T1000 (cell line): Measurements from ENCODE around the gene APOL2.
"Not testable (repeated sequence)": the region's sequence is repeated elsewhere in the genome, so short reads cannot be mapped to it uniquely, and the experiment has no call there.

ENCODE experiments used
- DNase-seq: peaks from one replicate; lab custom pipeline; 2025; ENCODE audit warnings: mixed read lengths; lab: John Stamatoyannopoulos, UW

Gene APOL2

GRCh38 chr22:36243986-36244385 lies 4.7 kb upstream of the APOL2 start:
- DNase-seq, result no peak

DNA sequence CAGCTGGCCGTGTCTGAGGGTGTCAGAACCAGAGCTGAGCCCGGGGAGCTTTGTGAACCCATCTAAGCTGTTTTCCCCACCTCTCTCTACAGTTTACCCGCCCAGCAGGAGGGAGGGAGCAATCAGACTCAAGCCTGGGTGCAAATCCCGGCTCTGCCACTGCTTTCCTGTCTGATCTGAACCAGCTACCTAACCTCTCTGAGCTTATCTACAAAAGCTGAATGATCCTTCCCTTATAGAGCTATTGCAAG lies 252 bp downstream of the APOL2 start:
- DNase-seq, result no peak

DNA sequence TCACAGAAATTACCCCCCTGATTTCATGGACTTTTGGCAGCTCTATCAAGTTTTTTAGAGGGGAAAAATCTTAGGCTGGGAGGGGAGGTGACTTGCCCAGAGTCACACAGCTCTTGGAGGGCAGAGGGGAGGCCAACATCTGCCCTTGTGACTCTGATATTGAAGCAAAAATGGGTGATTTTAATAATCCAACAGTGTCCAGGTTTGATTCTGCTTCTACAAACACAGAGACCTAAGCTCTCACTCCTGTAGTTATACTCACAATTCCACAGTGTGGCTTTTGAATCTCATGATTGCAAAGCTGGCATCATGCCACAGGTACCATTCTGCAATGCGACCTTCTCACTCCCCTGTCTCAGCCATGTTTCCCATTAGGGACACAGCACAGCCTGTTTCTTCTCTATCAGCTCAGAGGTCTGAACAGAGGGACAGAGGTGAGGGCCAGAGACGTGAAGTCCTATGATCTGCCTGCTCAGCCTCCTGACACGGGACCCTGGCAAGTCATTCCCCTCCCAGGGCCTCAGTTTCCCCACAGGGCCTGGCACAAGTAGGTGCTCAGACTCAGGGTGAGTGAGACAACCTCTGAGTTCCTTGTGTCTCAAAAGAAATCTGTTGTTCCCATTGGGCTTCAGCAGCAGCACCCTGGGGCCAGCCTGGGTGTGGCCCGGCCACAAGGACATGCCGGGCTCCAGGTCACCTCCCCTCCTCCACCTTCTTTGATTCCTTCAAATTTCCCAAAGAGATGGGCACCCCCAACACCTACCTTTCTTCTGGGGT lies 766 bp downstream of the APOL2 start:
- no peak for DNase-seq

DNA sequence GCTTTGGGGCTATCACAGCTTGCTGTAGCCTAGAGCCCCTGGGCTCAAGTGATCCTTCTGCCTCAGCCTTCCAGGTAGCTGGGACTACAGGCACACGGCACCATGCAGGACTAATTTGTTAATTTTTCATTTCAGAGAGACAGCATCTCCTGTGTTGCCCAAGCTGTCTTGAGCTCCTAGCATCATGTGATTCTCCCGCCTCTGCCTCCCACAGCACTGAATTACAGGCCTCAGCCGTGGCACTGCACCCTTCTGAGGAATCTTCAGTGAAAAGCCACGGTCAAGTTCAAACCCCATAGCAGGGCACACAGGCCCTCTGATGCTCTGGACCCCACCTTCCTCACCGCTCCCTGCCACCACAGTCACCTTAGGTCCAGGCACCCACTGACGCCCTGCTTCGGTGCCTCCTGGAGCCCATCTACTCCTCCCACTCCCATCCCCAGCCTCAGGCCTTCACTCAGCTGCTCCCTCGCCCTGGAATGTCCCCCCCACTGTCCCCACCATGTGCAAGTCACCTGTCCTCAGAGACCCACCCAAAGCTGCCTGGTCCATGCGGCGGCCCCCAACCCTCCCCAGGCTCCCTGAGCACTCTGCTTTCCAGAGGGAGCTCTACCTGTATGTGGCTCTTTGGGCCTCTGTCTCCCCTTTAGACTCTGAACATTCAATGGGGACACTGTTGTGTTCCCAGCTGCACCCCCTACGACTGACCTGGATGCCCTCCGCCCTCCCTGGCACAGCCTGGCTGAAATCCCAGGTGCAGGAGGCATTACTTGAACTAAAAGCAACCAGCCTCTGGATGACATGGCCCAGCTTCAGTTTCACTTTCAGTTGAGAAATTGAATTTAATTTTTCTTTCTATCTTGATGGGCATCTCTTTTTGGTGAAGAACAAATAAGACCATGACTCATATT lies 1.6 kb downstream of the APOL2 start:
- no peak for DNase-seq

DNA sequence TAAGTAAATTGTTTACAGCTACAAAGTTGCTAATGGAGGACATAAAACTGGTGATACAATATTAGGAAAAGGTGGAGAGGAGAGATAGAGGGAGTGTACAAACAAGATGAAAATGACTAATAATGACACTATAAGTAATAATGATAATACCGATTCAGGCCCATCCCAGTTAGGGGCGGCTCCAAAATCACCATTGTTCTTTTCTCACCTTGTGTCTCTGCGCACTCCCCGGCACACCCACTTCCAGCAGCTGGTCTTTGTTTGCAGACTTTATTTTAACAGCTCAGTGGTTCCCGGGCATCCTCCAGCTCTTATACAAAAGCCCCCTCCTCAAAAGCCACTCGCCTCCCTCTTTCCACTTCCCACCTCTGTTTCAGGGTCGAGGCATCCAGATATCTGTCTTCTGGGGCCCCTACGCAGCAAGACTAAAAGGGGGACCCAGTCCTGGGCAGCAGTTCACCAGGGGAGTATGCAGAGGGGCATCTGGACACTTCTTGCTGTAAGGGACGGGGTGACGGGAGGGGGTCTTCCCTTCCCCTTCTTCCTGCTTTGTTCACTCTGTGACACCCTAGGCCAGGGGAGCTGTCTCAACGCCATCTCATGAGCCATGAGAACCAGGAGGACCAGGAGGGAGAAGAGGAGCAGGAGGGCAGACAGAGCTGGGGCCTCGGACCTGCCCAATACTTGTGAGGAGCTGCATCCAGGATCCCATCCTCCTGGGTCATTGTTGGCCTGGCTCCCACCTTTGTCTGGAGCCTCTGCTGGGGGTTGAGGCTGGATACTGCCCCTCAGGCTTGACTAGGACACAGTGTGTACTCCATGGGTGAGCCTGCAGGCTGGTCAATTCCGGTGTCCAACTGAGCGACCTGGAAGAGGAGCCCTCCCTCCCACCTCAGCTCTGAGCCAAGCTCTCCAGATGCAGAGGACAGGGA lies 2.7 kb downstream of the APOL2 start:
- no peak for DNase-seq

GRCh38 chr22:36235585-36235984 lies 3.7 kb downstream of the APOL2 start:
- DNase-seq, result no peak

DNA sequence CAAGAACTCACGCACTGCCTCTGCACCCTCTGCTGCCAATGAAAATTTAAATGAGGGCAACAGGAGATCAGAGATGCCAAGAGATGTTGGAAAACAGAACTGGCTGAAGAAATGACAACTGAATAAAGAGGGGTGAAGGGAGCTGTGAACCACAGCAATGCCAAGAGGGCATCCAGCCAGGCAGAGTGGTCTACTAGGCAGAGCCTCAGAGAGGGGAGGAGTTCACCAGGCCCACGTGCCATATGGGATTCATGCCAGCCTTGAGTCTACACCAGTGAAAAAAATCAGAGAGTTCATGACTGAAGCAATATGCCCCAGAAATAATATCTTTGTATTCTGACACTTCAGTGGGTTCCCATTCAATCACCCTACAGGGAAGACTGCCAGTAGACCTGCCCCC lies 4.4 kb downstream of the APOL2 start:
- DNase-seq, result no peak

GRCh38 chr22:36234213-36234612 lies 5.1 kb downstream of the APOL2 start:
- DNase-seq, result no peak

DNA sequence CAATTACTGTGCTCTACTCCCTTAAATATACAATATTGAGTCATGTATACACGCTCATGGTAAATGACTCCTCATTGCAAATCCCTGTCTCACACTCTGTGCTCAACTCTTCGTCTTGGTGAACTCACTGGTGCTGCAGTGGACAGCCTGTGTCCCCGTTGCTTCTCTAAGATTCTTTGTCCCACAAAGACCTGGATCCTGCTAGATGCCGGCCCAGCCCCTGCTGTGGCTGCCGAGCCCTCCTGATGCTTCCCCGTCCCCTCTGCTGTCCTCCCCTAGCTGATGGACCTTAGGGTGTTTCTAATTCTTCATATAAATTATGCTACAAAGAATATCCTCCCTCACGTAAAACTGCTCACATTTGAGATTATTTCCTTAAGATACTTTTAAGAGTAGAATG lies 5.5 kb downstream of the APOL2 start:
- DNase-seq, result no peak

DNA sequence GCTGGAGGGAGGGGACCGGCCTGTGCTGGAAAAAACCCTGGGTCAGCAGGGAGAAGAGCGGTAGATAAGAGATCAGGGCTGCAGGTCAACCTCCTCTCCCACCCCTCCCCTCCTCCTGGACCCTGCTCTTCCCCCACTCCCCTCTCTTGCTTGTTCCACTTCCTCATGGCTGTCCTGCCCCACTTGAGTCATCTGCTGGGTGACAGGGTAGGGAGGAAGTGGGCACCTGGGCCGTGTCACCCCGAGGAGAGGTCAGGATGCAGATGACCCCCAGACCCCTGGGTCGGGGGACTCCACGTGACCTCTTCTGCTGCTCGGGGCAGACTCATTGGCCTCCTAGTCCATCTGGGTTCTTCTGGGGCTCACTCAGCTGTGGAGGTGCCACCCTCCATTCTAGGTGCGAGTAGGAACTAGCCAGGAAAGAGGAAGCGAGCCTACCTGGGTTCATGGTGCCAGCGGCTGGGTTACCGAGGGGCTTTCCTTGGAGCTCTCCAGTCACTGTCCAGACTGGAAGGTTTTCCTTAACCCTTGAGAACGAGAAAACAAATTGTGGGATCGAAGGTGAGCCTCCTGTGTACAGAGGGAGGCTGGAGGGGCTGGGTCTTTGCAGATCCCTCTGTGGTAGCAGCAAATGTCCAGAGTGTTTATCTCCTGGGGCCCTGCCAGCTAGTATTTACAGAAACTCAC lies 6.5 kb downstream of the APOL2 start:
- no peak for DNase-seq

DNA sequence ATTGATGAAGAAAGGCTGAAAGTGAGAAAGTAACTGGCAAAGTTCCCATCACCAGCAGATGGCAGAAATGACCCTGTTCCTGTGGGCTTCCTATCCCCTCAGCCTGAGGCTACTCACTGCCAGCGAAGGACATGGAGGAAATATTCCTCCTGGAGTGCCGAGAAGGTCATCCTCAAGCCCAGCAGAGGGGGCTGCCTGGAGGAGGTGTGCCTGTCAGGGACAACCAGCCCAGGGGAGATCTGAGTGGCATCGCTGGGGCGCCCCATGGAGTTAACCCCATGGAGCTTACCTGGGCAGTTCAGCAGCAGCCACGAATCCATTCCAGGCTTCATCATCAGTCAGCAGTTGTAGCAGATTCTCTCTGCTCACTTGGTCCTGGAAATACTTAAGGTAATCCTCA lies 8.3 kb downstream of the APOL2 start:
- DNase-seq, result not testable (repeated sequence)

DNA sequence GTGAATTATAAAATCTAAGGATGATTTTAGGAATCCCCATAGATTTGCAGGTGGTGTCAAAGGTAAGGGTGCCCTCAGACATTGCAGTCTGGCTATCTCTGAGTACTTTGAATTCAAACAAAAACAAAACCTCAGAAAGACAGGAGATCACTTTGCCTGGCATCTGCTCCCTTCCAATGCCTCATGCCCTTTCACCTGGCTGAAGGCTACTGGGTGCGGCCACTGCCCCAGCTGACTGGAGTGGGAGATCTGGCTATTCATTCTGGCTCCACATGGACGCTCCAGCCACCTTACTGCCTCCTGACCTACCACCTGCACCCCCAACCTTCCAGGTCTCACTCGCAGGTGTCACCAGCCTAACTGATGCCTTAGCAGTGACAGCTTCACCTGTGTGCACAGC lies 9.7 kb downstream of the APOL2 start:
- DNase-seq, result not testable (repeated sequence)

DNA sequence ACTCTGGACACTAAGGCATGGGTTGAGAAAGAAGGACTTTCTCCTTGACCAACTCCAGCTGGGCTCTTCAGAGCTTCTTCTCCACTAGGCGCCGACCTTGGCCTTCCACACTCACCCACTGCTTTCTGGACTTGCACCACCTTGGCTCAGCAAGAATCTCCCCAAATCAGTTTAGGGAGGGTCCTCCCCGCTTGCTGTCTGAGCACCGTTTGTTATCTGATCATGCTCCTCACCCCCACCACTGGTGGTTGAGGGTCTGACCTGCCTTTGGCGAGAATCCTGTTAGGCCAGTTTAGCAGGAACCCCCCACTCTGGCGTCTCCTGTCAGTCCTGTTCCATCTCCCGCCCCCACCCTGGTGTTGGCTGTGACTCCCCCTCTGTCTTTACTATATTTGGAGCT lies 10.4 kb downstream of the APOL2 start:
- no peak for DNase-seq

DNA sequence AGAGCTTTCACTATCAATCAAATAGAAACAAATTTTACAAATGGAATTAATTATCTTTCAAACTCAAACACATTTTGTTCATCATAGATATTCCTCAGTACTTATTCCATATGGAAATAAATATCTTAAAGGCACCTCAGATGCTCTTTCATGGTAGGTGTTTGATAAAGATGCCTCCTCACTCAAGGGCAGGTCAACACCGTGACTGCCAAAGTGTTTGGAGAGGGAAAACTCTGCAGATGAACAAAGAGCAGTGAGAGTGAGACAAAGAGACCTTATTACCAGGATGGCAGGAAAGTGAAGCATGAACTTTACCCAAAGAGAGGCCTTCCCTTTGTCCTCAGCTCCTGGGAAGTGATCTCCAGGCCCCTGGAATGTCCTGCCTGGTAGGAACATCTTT lies 11.0 kb downstream of the APOL2 start:
- DNase-seq, result not testable (repeated sequence)

- DNase-seq, result no peak
These were observed 11.5 kb downstream of the APOL2 start for GRCh38 chr22:36227806-36228205.

GRCh38 chr22:36227396-36227795 lies 11.9 kb downstream of the APOL2 start:
- no peak for DNase-seq

DNA sequence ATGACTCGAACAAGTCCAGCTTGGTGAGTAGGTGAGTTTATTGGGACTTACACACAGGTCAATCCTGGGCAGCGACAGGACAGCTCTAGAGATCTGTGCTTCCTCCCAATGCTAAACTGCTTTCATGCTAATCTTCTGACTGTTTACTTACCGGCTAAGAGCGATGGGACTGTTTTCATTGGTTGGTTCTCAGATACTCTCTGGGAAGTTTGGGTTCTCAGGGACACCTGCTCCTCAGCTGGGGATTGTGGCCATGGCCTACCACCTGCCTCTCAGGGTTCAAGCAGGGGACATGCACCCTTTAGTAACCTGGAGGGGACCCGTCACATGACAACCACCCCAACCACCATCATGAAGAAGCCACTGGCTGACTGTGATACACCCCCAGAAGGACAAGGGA lies 13.1 kb downstream of the APOL2 start:
- DNase-seq, result no peak

GRCh38 chr22:36225333-36225922 lies 13.9 kb downstream of the APOL2 start:
- no peak for DNase-seq

DNA sequence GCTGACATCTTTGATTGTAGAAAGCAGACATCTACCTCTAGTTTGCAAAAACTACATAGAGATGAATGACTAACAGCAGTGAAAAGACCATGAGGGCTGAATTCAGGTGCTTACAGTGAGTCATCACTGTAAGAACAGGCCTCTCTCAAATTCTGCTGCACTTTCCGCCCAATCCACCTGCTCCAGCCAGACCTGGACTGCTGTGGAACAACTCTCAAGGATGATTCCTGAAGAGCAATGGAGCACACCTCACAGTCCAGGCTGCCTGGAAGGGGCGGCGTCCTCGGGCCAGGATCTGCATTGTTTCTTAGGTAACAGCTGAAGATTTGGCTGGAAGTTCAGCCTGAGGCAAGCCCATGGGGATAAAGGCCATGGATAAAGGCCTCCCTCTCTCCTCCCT lies 15.1 kb downstream of the APOL2 start:
- no peak for DNase-seq

DNA sequence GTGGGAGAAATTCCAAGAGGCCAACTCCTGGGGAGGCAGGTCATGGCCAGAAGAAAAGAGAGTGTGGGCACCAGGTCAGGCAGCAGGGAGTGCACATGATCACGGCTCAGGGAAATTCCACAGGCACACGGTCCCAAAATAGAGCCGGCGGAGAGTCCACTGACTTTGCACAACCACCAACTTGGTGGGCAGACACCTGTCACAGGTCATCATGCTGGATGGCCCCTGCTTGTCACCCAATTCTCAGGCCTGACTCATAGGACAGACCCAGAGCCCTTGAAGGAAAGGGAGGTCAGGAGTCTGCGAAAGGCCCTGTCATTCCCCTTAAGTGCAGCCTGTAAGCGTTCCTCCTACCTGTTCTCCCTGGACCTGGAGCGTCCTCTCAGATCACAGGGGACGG lies 15.8 kb downstream of the APOL2 start:
- DNase-seq, result no peak

- no peak for DNase-seq
These were observed 16.4 kb downstream of the APOL2 start for GRCh38 chr22:36222887-36223450.
